GM23338 (cell line): ENCODE data around the gene PARG. TPM values are rescaled to one million over a fixed set of nuclear protein-coding genes. Genes with fewer than 3 reads are reported as not detected.

ENCODE experiments used
- ATAC-seq: fragments of 200-7000 bp; cut with Tn5 transposase; 3 replicates; pipeline ENCODE4 v1.9.1; 2020
- DNase-seq: peaks from one replicate; pipeline ENCODE4 v3.0.0-alpha.2; 2015; ENCODE audit warnings: low spot score
- H2AFZ ChIP-seq: fragments of 200-600 bp; sonication (generic); 2 replicates; pipeline ENCODE4 v1.8.0; 2016; ENCODE audit warnings: antibody characterized with exemption, mild to moderate bottlenecking, moderate library complexity
- H3F3A ChIP-seq: fragments of 200-600 bp; sonication (generic); replicated peaks from 2 replicates; pipeline ENCODE4 v1.8.0; 2017; ENCODE audit warnings: antibody characterized with exemption, mixed run types, low read depth
- H3K27ac ChIP-seq: fragments of 200-600 bp; sonication (generic); 2 replicates; pipeline ENCODE4 v1.6.1; 2016; ENCODE audit warnings: low read depth
- H3K27me3 ChIP-seq: fragments of 200-600 bp; sonication (generic); 2 replicates; pipeline ENCODE4 v1.8.0; 2016; ENCODE audit warnings: mild to moderate bottlenecking, mixed run types, moderate library complexity; ENCODE audit not compliant: insufficient read depth
- H3K36me3 ChIP-seq: fragments of 200-600 bp; sonication (generic); 2 replicates; pipeline ENCODE4 v1.8.0; 2016; ENCODE audit warnings: mild to moderate bottlenecking; ENCODE audit not compliant: insufficient read depth
- H3K4me1 ChIP-seq: fragments of 200-600 bp; sonication (generic); 2 replicates; pipeline ENCODE4 v1.8.0; 2016; ENCODE audit warnings: mild to moderate bottlenecking, moderate library complexity; ENCODE audit not compliant: insufficient read depth
- H3K4me2 ChIP-seq: fragments of 200-600 bp; sonication (generic); 2 replicates; pipeline ENCODE4 v1.7.1; 2017; ENCODE audit warnings: mixed run types
- H3K4me3 ChIP-seq: fragments of 200-600 bp; sonication (generic); 2 replicates; pipeline ENCODE4 v1.6.1; 2016; ENCODE audit warnings: mixed run types
- H3K79me2 ChIP-seq: fragments of 200-600 bp; sonication (generic); replicated peaks from 2 replicates; pipeline ENCODE4 v1.8.0; 2017; ENCODE audit warnings: mild to moderate bottlenecking; ENCODE audit not compliant: insufficient read depth
- H3K9me2 ChIP-seq: fragments of 200-600 bp; sonication (generic); 2 replicates; pipeline ENCODE4 v1.8.0; 2017; ENCODE audit not compliant: insufficient read depth
- H4K20me1 ChIP-seq: fragments of 200-600 bp; sonication (generic); replicated peaks from 2 replicates; pipeline ENCODE4 v1.8.0; 2017; ENCODE audit warnings: mild to moderate bottlenecking; ENCODE audit not compliant: insufficient read depth
- H3K27ac Mint-ChIP-seq: 2 replicates; pipeline ENCODE4 v1.8.0; 2020; ENCODE audit warnings: inconsistent platforms, mild to moderate bottlenecking, moderate library complexity, mixed read lengths
- H3K27me3 Mint-ChIP-seq: 3 replicates; pipeline ENCODE4 v1.8.0; 2022; ENCODE audit warnings: low read depth, mild to moderate bottlenecking, moderate library complexity, mixed read lengths, inconsistent platforms; ENCODE audit not compliant: insufficient read depth, poor library complexity
- H3K36me3 Mint-ChIP-seq: 3 replicates; pipeline ENCODE4 v1.8.0; 2021; ENCODE audit warnings: low read depth, mild to moderate bottlenecking, inconsistent platforms, moderate library complexity, mixed read lengths
- H3K4me1 Mint-ChIP-seq: 3 replicates; pipeline ENCODE4 v1.8.0; 2020; ENCODE audit warnings: mild to moderate bottlenecking, inconsistent platforms, mixed read lengths
- H3K4me3 Mint-ChIP-seq: 3 replicates; pipeline ENCODE4 v1.8.0; 2021; ENCODE audit warnings: moderate library complexity, mild to moderate bottlenecking, inconsistent platforms, mixed read lengths
- H3K9me3 Mint-ChIP-seq: 3 replicates; pipeline ENCODE4 v1.8.0; 2020; ENCODE audit warnings: moderate library complexity, mild to moderate bottlenecking, inconsistent platforms, mixed read lengths
- CREB1 ChIP-seq: fragments of 250-450 bp; sonication (Bioruptor Pico); IDR thresholded peaks from 2 replicates; pipeline ENCODE4 v1.5.0; 2020; ENCODE audit warnings: low read depth, mild to moderate bottlenecking, moderate library complexity
- ETS1 ChIP-seq: IDR thresholded peaks from 2 replicates; pipeline ENCODE4 v1.6.1; 2016; ENCODE audit warnings: antibody characterized with exemption
- EZH2 ChIP-seq: fragments of 200-600 bp; sonication (generic); IDR thresholded peaks from one replicate; pipeline ENCODE4 v1.8.0; 2017; ENCODE audit warnings: antibody characterized with exemption, mild to moderate bottlenecking, low read depth; ENCODE audit not compliant: unreplicated experiment
- EZH2phosphoT487 ChIP-seq: fragments of 200-600 bp; sonication (generic); IDR thresholded peaks from one replicate; pipeline ENCODE4 v1.8.1; 2018; ENCODE audit warnings: antibody characterized with exemption; ENCODE audit not compliant: unreplicated experiment
- JUNB ChIP-seq: IDR thresholded peaks from one replicate; pipeline ENCODE4 v1.6.1; 2016; ENCODE audit warnings: antibody characterized with exemption; ENCODE audit not compliant: unreplicated experiment
- NANOG ChIP-seq: IDR thresholded peaks from 2 replicates; pipeline ENCODE4 v1.6.1; 2016; ENCODE audit warnings: antibody characterized with exemption, borderline replicate concordance
- POLR2AphosphoS5 ChIP-seq: IDR thresholded peaks from 2 replicates; pipeline ENCODE4 v1.6.1; 2016; ENCODE audit warnings: antibody characterized with exemption, low read depth
- REST ChIP-seq: IDR thresholded peaks from one replicate; pipeline ENCODE4 v1.6.1; 2018; ENCODE audit warnings: antibody characterized with exemption; ENCODE audit not compliant: unreplicated experiment
- STAT1 ChIP-seq: IDR thresholded peaks from one replicate; pipeline ENCODE4 v1.6.1; 2016; ENCODE audit warnings: antibody characterized with exemption; ENCODE audit not compliant: unreplicated experiment
- ZNF114 ChIP-seq: fragments of 250-450 bp; sonication (Bioruptor Pico); IDR thresholded peaks from 2 replicates; pipeline ENCODE4 v1.5.0; 2020; ENCODE audit warnings: mild to moderate bottlenecking, moderate library complexity
- ZNF331 ChIP-seq: fragments of 250-450 bp; sonication (Bioruptor Pico); IDR thresholded peaks from 2 replicates; pipeline ENCODE4 v1.5.0; 2020; ENCODE audit warnings: low read depth, mild to moderate bottlenecking, moderate library complexity
- ZNF462 ChIP-seq: fragments of 250-450 bp; sonication (Bioruptor Pico); IDR thresholded peaks from 2 replicates; pipeline ENCODE4 v1.5.0; 2020; ENCODE audit warnings: mild to moderate bottlenecking, moderate library complexity
- polyA plus RNA-seq: library from polyadenylated mRNA; unstranded; fragments of >200 nt; fragmentation: Nextera tagmentation; extraction: Ambion mirVana; gene quantifications from 2 replicates; pipeline ENCODE4 v1.2.1, GENCODE V29; 2016
- total RNA-seq: library from RNA; depleted of rRNA; stranded (reverse); fragments of >200 nt; shearing (Covaris generic); gene quantifications from 2 replicates; pipeline ENCODE4 v1.2.3, GENCODE V29; 2014
- TF ChIP-seq, protein P1 (sequence below), 2 experiments: fragments of 200-600 bp in 1 of 2; sonication (generic) in 1 of 2; conservative IDR thresholded peaks; 2 replicates each; pipeline versions ENCODE4 v1.5.1 to v1.6.1; 2016 to 2017; ENCODE audit warnings: antibody characterized with exemption in 2 of 2, low read depth in 2 of 2, mild to moderate bottlenecking in 2 of 2, moderate library complexity in 1 of 2

Gene PARG
- total and polyA plus RNA-seq, 2 experiments from 2014 or later = 19.1 to 63.8 TPM

- no peaks in the 10 kb centered on the region for H3K27me3 Mint-ChIP-seq
- H3K9me2 ChIP-seq = no peaks in the 10 kb centered on the region
- H3K36me3 Mint-ChIP-seq = peaks cover 18% of the 10 kb centered on the region; the same call in 2 of the 3 replicates
- peaks cover 43% of the 10 kb centered on the region for H3K4me1 ChIP-seq
- H3K4me3 ChIP-seq = no peak overlapping the region
- H3K4me2 ChIP-seq = no peak overlapping the region
- DNase-seq (no peak), ATAC-seq (no peak)
- H4K20me1 ChIP-seq = no peaks in the 10 kb centered on the region
- H3K9me3 Mint-ChIP-seq = no peaks in the 10 kb centered on the region
- H3F3A ChIP-seq = no peaks in the 10 kb centered on the region
- H3K79me2 ChIP-seq = no peaks in the 10 kb centered on the region
- H3K27ac ChIP-seq = no peak overlapping the region
- H3K4me1 Mint-ChIP-seq = peaks cover 63% of the 10 kb centered on the region
- peak overlapping the region; percentile 88 for H3K27ac Mint-ChIP-seq
- H3K4me3 Mint-ChIP-seq = no peak overlapping the region
- H3K36me3 ChIP-seq = no peaks in the 10 kb centered on the region
- TF ChIP-seq CREB1 (CRISPR knock-in tag) = no peak
- TF ChIP-seq ZNF114 (CRISPR knock-in tag) = no peak
- TF ChIP-seq, protein P1, sequence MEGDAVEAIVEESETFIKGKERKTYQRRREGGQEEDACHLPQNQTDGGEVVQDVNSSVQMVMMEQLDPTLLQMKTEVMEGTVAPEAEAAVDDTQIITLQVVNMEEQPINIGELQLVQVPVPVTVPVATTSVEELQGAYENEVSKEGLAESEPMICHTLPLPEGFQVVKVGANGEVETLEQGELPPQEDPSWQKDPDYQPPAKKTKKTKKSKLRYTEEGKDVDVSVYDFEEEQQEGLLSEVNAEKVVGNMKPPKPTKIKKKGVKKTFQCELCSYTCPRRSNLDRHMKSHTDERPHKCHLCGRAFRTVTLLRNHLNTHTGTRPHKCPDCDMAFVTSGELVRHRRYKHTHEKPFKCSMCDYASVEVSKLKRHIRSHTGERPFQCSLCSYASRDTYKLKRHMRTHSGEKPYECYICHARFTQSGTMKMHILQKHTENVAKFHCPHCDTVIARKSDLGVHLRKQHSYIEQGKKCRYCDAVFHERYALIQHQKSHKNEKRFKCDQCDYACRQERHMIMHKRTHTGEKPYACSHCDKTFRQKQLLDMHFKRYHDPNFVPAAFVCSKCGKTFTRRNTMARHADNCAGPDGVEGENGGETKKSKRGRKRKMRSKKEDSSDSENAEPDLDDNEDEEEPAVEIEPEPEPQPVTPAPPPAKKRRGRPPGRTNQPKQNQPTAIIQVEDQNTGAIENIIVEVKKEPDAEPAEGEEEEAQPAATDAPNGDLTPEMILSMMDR (conservative IDR thresholded peaks at IDR 0.05; ENCODE audit: low read depth in 2 of 2) = no peak
- TF ChIP-seq EZH2 = no peak
- TF ChIP-seq ETS1 = no peak
- no peak for TF ChIP-seq ZNF462
- no peak for TF ChIP-seq ZNF331 (CRISPR knock-in tag)
- TF ChIP-seq NANOG = no peak
- no peak for TF ChIP-seq STAT1
- TF ChIP-seq JUNB = no peak
- no peak for TF ChIP-seq EZH2phosphoT487
- no peak for TF ChIP-seq REST
- no peak for TF ChIP-seq POLR2AphosphoS5
- no peaks in the 10 kb centered on the region for H3K27me3 ChIP-seq
- no peak overlapping the region for H2AFZ ChIP-seq
Measured at GRCh38 chr10:49834201-49834600, 107.6 kb downstream of the PARG start.
